HepG2 (cell line): ENCODE data around the gene ARHGAP45. TPM values are rescaled to one million over a fixed set of nuclear protein-coding genes. Genes with fewer than 3 reads are reported as not detected.

Experiments used
- ATAC-seq: fragments of 200-7000 bp; cut with Tn5 transposase; 3 replicates; pipeline ENCODE4 v1.9.1; 2020; ENCODE audit warnings: mild to moderate bottlenecking, moderate library complexity
- BruUV-seq: library from RNA; stranded (reverse); fragments of 400-500 nt; replicated peaks from 2 replicates; lab custom pipeline; 2021; lab: Mats Ljungman, UMichigan
- CTCF ChIA-PET: fragments of 300-600 bp; formaldehyde crosslinking; extraction: SDS; loops from one replicate; lab custom pipeline; 2021; ENCODE audit warnings: low total read pairs, inconsistent platforms, low intra/inter-chr PET ratio; lab: Yijun Ruan, JAX
- POLR2A ChIA-PET: fragments of 350-600 bp; sonication (Branson Sonifier 250); formaldehyde crosslinking; loops from one replicate; lab custom pipeline; 2020; ENCODE audit warnings: antibody characterized with exemption, inconsistent platforms; lab: Yijun Ruan, JAX
- DNase-seq: peaks from one replicate; pipeline ENCODE4 v3.0.0-alpha.2; 2015; ENCODE audit warnings: low spot score
- FAIRE-seq: peaks from 3 replicates; lab custom pipeline; 2011; peaks lifted over from hg19 to GRCh38; lab: Jason Lieb, UNC
- H2AFZ ChIP-seq: one replicate; pipeline ENCODE4 v1.6.1; 2011; ENCODE audit warnings: low read length, inconsistent platforms
- H3K27ac ChIP-seq: fragments of 300-600 bp; 3 replicates; pipeline ENCODE4 v1.8.0; 2011; ENCODE audit warnings: mixed run types, mild to moderate bottlenecking, mixed read lengths, low read length, inconsistent platforms; ENCODE audit not compliant: insufficient read depth; ENCODE audit errors: extremely low read length
- H3K27me3 ChIP-seq, 2 experiments: fragments of 200-600 bp in 1 of 2; 2 replicates in 1 of 2; 3 replicates in 1 of 2; pipeline versions ENCODE4 v1.6.0 to v1.8.0; 2011; ENCODE audit warnings: low read length in 2 of 2, mild to moderate bottlenecking in 2 of 2, moderate library complexity in 2 of 2, inconsistent platforms in 1 of 2; ENCODE audit not compliant: insufficient read depth in 2 of 2, control insufficient read depth in 1 of 2
- H3K36me3 ChIP-seq, 2 experiments: fragments of 200-600 bp in 1 of 2; replicated peaks in 1 of 2; 2 replicates in 1 of 2; 3 replicates in 1 of 2; pipeline versions ENCODE4 v1.5.1 to v1.8.0; 2011; ENCODE audit warnings: low read length in 2 of 2, inconsistent platforms in 1 of 2; ENCODE audit not compliant: insufficient read depth in 2 of 2, control insufficient read depth in 1 of 2
- H3K4me1 ChIP-seq: 2 replicates; pipeline ENCODE4 v1.5.1; 2012; ENCODE audit warnings: low read length, inconsistent platforms; ENCODE audit not compliant: insufficient read depth
- H3K4me2 ChIP-seq: 2 replicates; pipeline ENCODE4 v1.6.0; 2011; ENCODE audit warnings: low read depth, low read length, inconsistent platforms
- H3K4me3 ChIP-seq, 3 experiments: fragments of 200-600 bp in 1 of 3; sonication (generic), shearing (Covaris generic) in 1 of 3; replicated peaks in 1 of 3; 2 replicates each; pipeline ENCODE4 v1.5.1; 2011 to 2016; ENCODE audit warnings: low read length in 3 of 3, inconsistent platforms in 2 of 3, low read depth in 2 of 3, mild to moderate bottlenecking in 2 of 3, control low read depth in 1 of 3, mixed read lengths in 1 of 3; ENCODE audit not compliant: insufficient read depth in 1 of 3
- H3K79me2 ChIP-seq: one replicate; pipeline ENCODE4 v1.6.1; 2011; ENCODE audit warnings: low read length, inconsistent platforms; ENCODE audit not compliant: insufficient read depth
- H3K9ac ChIP-seq: 2 replicates; pipeline ENCODE4 v1.6.0; 2011; ENCODE audit warnings: mild to moderate bottlenecking, low read depth, low read length, inconsistent platforms; ENCODE audit not compliant: insufficient read depth
- H3K9me3 ChIP-seq: 2 replicates; pipeline ENCODE4 v1.5.1; 2012; ENCODE audit warnings: mild to moderate bottlenecking, low read length
- H4K20me1 ChIP-seq: 2 replicates; pipeline ENCODE4 v1.6.0; 2011; ENCODE audit warnings: inconsistent platforms, mild to moderate bottlenecking, low read length, moderate library complexity; ENCODE audit not compliant: insufficient read depth
- AGO2 ChIP-seq: fragments of 200-400 bp; formaldehyde crosslinking; optimal IDR thresholded peaks from 2 replicates; pipeline ENCODE3; 2017; ENCODE audit warnings: mild to moderate bottlenecking, low read depth, low read length, moderate library complexity
- FLYWCH1 ChIP-seq: sonication (generic); formaldehyde crosslinking; IDR thresholded peaks from 2 replicates; pipeline ENCODE4 v1.8.1; 2023; ENCODE audit warnings: mild to moderate bottlenecking, missing genetic modification reagents
- FOXJ3 ChIP-seq: sonication (generic); formaldehyde crosslinking; IDR thresholded peaks from 2 replicates; pipeline ENCODE4 v1.4.0; 2020; ENCODE audit warnings: missing genetic modification reagents, mild to moderate bottlenecking, borderline replicate concordance
- RXRB ChIP-seq: IDR thresholded peaks from 2 replicates; pipeline ENCODE4 v1.6.1; 2016; ENCODE audit warnings: borderline replicate concordance, missing genetic modification reagents, missing compliant biosample characterization
- ZFP36 ChIP-seq: fragments of 150-350 bp; IDR thresholded peaks from 2 replicates; pipeline ENCODE4 v1.6.1; 2018; ENCODE audit warnings: borderline replicate concordance, low read length, low read depth; ENCODE audit not compliant: partially characterized antibody
- ZMYM2 ChIP-seq: sonication (generic); formaldehyde crosslinking; IDR thresholded peaks from 2 replicates; pipeline ENCODE4 v1.8.0; 2022; ENCODE audit warnings: mild to moderate bottlenecking, missing genetic modification reagents
- ZNF296 ChIP-seq: sonication (generic); formaldehyde crosslinking; conservative IDR thresholded peaks from 2 replicates; pipeline ENCODE4 v1.5.0; 2020; ENCODE audit warnings: mild to moderate bottlenecking, missing genetic modification reagents
- WGBS: methylation state at CpG from one replicate; pipeline ENCODE4 v1.1.6; 2017; ENCODE audit warnings: low lambda C conversion rate; 5-methylcytosine and 5-hydroxymethylcytosine counted together
- in situ Hi-C: cut with HindIII; loops from 2 replicates; pipeline ENCODE4 v1.10.0; 2017; ENCODE audit warnings: low pct_unique_long_range_greater_than_20kb; ENCODE audit not compliant: extremely low pct_ligation_motif_present
- intact Hi-C: fragments of 100-400 bp; cut with micrococcal nuclease; formaldehyde crosslinking; loops from one replicate; pipeline ENCODE4 v1.10.0; 2022; ENCODE audit not compliant: unreplicated experiment
- polyA plus RNA-seq, 8 experiments: library from polyadenylated mRNA; depleted of rRNA in 3 of 8; stranded (reverse) in 7 of 8; unstranded in 1 of 8; fragments of >200 nt; fragmentation: Illumina TruSeq in 4 of 8; extraction: Trizol in 4 of 8; gene quantifications; 2 replicates each; pipeline versions ENCODE4 v1.2.1 to v1.2.3, GENCODE V29; 2011 to 2016; ENCODE audit warnings: low read depth in 4 of 8, missing spikeins in 1 of 8, mixed read lengths in 1 of 8; ENCODE audit not compliant: insufficient read depth in 1 of 8
- total RNA-seq, 5 experiments: library from RNA; depleted of rRNA; stranded (reverse); fragments of >200 nt; fragmentation: Illumina TruSeq; extraction: Trizol; gene quantifications; 2 replicates each; pipeline ENCODE4 v1.2.3, GENCODE V29; 2016; ENCODE audit warnings: low read depth in 1 of 5

The ARHGAP45 gene
- total and polyA plus RNA-seq, 2 of the 13 experiments (the other 11 are each of a cell fraction or from before 2014, with no cell fraction given), result 0.84 to 32.0 TPM

- peak; percentile 55 for TF ChIP-seq AGO2
- TF ChIP-seq RXRB (CRISPR knock-in tag), result no peak
- in situ Hi-C loops (no loop called here), intact Hi-C loops (no loop called here)
- H3K36me3 ChIP-seq, result peaks cover 4 to 14% of the 10 kb centered on the region in 2 experiments; a peak in 4 of 5 replicates
- no peak overlapping the region for H3K27ac ChIP-seq
- 100% methylated on average over 8 of the region's 22 CpGs for WGBS
- H3K9me3 ChIP-seq, result no peaks in the 10 kb centered on the region
- no TSS peak for BruUV-seq
- H4K20me1 ChIP-seq, result no peaks in the 10 kb centered on the region
- no peak for DNase-seq
- H3K4me3 ChIP-seq, result no peak overlapping the region
- no peak overlapping the region for H3K9ac ChIP-seq
- FAIRE-seq, result no peak
- peaks cover 2% of the 10 kb centered on the region for H3K79me2 ChIP-seq
- POLR2A ChIA-PET, result no interaction called here
- CTCF ChIA-PET, result no interaction called here
- no peak overlapping the region for H2AFZ ChIP-seq
- H3K27me3 ChIP-seq, result no peaks in the 10 kb centered on the region
- no peak for ATAC-seq
- H3K4me1 ChIP-seq, result peaks cover 7% of the 10 kb centered on the region; the same call in 1 of the 2 replicates
- no peak overlapping the region for H3K4me2 ChIP-seq
Measured at GRCh38 chr19:1130771-1131717, 64.1 kb downstream of the ARHGAP45 start.

- TF ChIP-seq ZFP36, result no peak
- TF ChIP-seq ZNF296 (CRISPR knock-in tag), result no peak
- no peak for TF ChIP-seq ZMYM2
- no peak for TF ChIP-seq FLYWCH1 (CRISPR knock-in tag)
- TF ChIP-seq FOXJ3 (CRISPR knock-in tag), result no peak
- TF ChIP-seq AGO2, result peak; percentile 15
- TF ChIP-seq, all 625 proteins: peak for 1
- Histone ChIP-seq H3K9ac (no peak overlapping the region), H3K4me1 (peaks cover 16% of the 10 kb centered on the region; the same call in 1 of the 2 replicates), H3K4me2 (no peak overlapping the region), H3K36me3 (peaks cover 3 to 9% of the 10 kb centered on the region in 2 experiments; a peak in 4 of 5 replicates), H3K4me3 (no peak overlapping the region), H4K20me1 (no peaks in the 10 kb centered on the region), H2AFZ (no peak overlapping the region), H3K9me3 (no peaks in the 10 kb centered on the region), H3K79me2 (peaks cover 2% of the 10 kb centered on the region), H3K27ac (no peak overlapping the region), H3K27me3 (no peaks in the 10 kb centered on the region)
- in situ Hi-C loops (no loop called here), intact Hi-C loops (no loop called here)
- DNase-seq (no peak), FAIRE-seq (no peak), ATAC-seq (no peak)
- 98% methylated on average over 16 of the region's 64 CpGs for WGBS
- POLR2A ChIA-PET, result no interaction called here
- CTCF ChIA-PET, result no interaction called here
- no TSS peak for BruUV-seq
Measured at GRCh38 chr19:1131718-1132551, 65.0 kb downstream of the ARHGAP45 start.
